NB4 (cell line): Measurements from ENCODE around the gene TUT4.

Experiments used
- DNase-seq: peaks from one replicate; pipeline ENCODE4 v3.0.0; 2010; ENCODE audit warnings: low read depth
- H3K4me3 ChIP-seq: one replicate; pipeline ENCODE4 v1.5.1; 2011; ENCODE audit warnings: mild to moderate bottlenecking, low read depth, low read length, moderate library complexity
- CTCF ChIP-seq: IDR thresholded peaks from one replicate; pipeline ENCODE4 v1.5.1; 2012; ENCODE audit warnings: low read depth, low read length
- MAX ChIP-seq: IDR thresholded peaks from 2 replicates; pipeline ENCODE4 v1.6.1; 2011; ENCODE audit warnings: low read depth, low read length
- MYC ChIP-seq: IDR thresholded peaks from 2 replicates; pipeline ENCODE4 v1.6.1; 2011; ENCODE audit warnings: low read depth, low read length
- POLR2A ChIP-seq: IDR thresholded peaks from 2 replicates; pipeline ENCODE4 v1.6.1; 2011; ENCODE audit warnings: mild to moderate bottlenecking; ENCODE audit not compliant: insufficient read length; ENCODE audit errors: extremely low read depth

The TUT4 gene

GRCh38 chr1:52598729-52599128 is 45.8 kb upstream of the TUT4 start:
- DNase-seq, result no peak
- H3K4me3 ChIP-seq, result no peak overlapping the region
- no peak for TF ChIP-seq MAX
- TF ChIP-seq MYC, result no peak
- TF ChIP-seq CTCF, result no peak
- no peak for TF ChIP-seq POLR2A

DNA sequence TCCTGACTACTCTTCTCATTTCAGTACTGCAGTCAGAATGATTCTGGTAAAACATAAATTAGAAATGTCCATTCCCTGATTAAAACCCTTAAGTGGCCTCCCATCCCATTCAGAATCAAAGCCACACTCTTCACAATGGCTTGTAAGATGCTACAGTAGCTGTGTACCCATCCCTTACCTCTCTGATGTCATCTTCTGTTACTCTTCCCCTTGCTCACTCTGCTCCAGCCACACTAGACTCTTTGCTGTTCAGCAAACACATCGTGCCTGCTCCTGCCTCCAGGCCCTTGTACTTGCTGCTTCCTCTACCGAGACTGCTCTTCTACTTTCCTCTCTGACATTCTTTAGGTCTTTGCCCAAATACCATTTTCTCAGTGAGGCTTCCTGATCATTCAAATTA is 45.0 kb upstream of the TUT4 start:
- no peak overlapping the region for H3K4me3 ChIP-seq
- TF ChIP-seq MYC (no peak), POLR2A (no peak), MAX (no peak), CTCF (no peak)
- DNase-seq, result no peak

- DNase-seq, result no peak
- no peak for TF ChIP-seq MYC
- TF ChIP-seq POLR2A, result no peak
- TF ChIP-seq MAX, result no peak
- no peak for TF ChIP-seq CTCF
- no peak overlapping the region for H3K4me3 ChIP-seq
These were observed 42.2 kb upstream of the TUT4 start for GRCh38 chr1:52595061-52595460.

GRCh38 chr1:52593495-52593894 is 40.6 kb upstream of the TUT4 start:
- TF ChIP-seq MAX (no peak), CTCF (no peak), MYC (no peak), POLR2A (no peak)
- no peak overlapping the region for H3K4me3 ChIP-seq
- no peak for DNase-seq

DNA sequence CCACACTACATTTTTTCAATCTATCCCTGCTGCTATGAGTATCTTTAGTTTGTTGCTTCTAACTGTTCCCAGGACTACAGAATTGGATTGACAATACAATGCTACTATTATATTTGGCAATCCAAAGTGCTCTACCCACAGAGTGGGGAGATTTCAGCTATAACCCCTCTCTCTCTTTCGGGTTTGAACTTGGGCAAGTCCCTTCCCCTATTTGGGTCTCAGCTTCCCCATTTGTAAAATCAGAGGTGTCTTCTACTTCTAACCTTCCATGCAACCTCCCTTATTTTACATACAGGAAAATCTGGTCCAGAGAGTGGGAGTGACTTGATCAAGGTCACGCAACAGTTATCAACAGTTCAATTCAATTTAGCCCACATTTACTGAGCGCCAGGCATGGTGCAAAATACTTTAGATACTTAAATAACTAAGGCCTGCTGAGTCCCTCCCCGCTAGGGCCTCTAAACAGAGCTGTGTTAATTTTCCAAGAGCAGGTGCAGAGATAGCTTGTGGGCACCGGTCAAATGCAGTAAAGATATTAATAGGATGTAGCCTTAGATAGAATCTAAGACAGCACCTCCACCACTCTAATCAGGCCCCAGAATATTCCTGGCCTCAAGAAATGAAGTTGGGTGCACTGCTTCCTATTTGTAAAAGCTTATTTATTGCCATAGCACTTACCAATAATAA is 39.9 kb upstream of the TUT4 start:
- DNase-seq, result peak; percentile 37
- H3K4me3 ChIP-seq, result no peak overlapping the region
- TF ChIP-seq MYC (no peak), MAX (no peak), POLR2A (no peak), CTCF (no peak)

DNA sequence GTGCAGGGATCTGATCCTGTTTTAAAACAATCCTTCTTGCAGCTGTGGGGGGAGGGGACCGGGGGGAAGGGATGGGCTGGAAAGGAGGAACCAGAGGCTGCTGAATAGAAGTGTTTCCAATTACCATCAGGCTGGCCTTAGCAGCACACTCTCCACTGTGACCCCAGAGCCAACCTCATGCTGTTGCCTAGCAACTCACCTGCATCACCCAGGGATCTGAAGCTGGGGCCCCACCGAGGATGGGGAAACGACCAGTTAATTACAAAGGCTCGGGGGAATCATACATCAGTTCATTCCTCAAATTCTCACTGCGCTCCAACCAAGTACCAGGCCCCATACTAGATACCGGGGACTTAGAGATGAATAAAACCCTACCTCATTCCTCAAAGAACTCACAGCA is 37.4 kb upstream of the TUT4 start:
- no peak for DNase-seq
- TF ChIP-seq CTCF (no peak), MYC (no peak), POLR2A (no peak), MAX (no peak)
- H3K4me3 ChIP-seq, result no peak overlapping the region
